H1 (cell line): Measurements from ENCODE around the gene APOBR. TPM values are rescaled to one million over a fixed set of nuclear protein-coding genes. Genes with fewer than 3 reads are reported as not detected.

Experiments used
- CBX5 ChIP-seq: fragments of 300-800, 300-1000 bp; sonication (generic); IDR thresholded peaks from 2 replicates; pipeline ENCODE4 v1.7.1; 2016; ENCODE audit warnings: antibody characterized with exemption, low read length, low read depth
- GABPA ChIP-seq: IDR thresholded peaks from 2 replicates; pipeline ENCODE4 v1.6.1; 2011; ENCODE audit warnings: mild to moderate bottlenecking, low read length, moderate library complexity, borderline replicate concordance; ENCODE audit not compliant: insufficient read depth
- POLR2A ChIP-seq, 2 experiments: IDR thresholded peaks; 1 replicate in 1 of 2; 2 replicates in 1 of 2; pipeline ENCODE4 v1.6.1; 2011; ENCODE audit warnings: low read depth in 2 of 2, low read length in 2 of 2, mild to moderate bottlenecking in 2 of 2; ENCODE audit errors: control extremely low read depth in 1 of 2
- RXRA ChIP-seq: IDR thresholded peaks from 2 replicates; pipeline ENCODE4 v1.6.1; 2011; ENCODE audit warnings: low read depth, mild to moderate bottlenecking, low read length, moderate library complexity; ENCODE audit not compliant: insufficient read depth
- SAP30 ChIP-seq: fragments of 300-600 bp; sonication (generic); IDR thresholded peaks from 2 replicates; pipeline ENCODE4 v1.7.1; 2012; ENCODE audit warnings: low read length, moderate library complexity, mild to moderate bottlenecking, inconsistent platforms; ENCODE audit not compliant: insufficient read depth, insufficient replicate concordance
- SP4 ChIP-seq: IDR thresholded peaks from 2 replicates; pipeline ENCODE4 v1.6.1; 2012; ENCODE audit warnings: low read length, inconsistent platforms
- polyA plus RNA-seq, 7 experiments: library from polyadenylated mRNA; depleted of rRNA in 3 of 7; stranded (reverse) in 5 of 7; unstranded in 2 of 7; fragments of >200 nt in 5 of 7; fragments of 200-250 nt in 2 of 7; gene quantifications; 1 replicate in 5 of 7; 2 replicates in 1 of 7; 4 replicates in 1 of 7; pipeline versions ENCODE4 v1.2.1 to v1.2.3, GENCODE V29; 2011 to 2013; ENCODE audit warnings: missing spikeins in 2 of 7, mixed read lengths in 2 of 7
- total RNA-seq: library from RNA; stranded (reverse); fragmentation: NEBNext Ultra II Directional; extraction: Animal tissue kit (Norgen Biotek cat#: 25700); gene quantifications from 2 replicates; pipeline ENCODE4 v1.2.1, GENCODE V29; 2021
- TF ChIP-seq, protein P1 (sequence below): fragments of 300-600 bp; sonication (generic); IDR thresholded peaks from 2 replicates; pipeline ENCODE4 v1.7.1; 2012; ENCODE audit warnings: low read length, moderate library complexity, mild to moderate bottlenecking, inconsistent platforms; ENCODE audit not compliant: insufficient replicate concordance
- TF ChIP-seq, protein P2 (sequence below): IDR thresholded peaks from 2 replicates; pipeline ENCODE4 v1.6.1; 2012; ENCODE audit warnings: low read length, inconsistent platforms

APOBR gene
- total and polyA plus RNA-seq, 2 of the 8 experiments (the other 6 are each of a cell fraction or from before 2014, with no cell fraction given), result not detected

DNA sequence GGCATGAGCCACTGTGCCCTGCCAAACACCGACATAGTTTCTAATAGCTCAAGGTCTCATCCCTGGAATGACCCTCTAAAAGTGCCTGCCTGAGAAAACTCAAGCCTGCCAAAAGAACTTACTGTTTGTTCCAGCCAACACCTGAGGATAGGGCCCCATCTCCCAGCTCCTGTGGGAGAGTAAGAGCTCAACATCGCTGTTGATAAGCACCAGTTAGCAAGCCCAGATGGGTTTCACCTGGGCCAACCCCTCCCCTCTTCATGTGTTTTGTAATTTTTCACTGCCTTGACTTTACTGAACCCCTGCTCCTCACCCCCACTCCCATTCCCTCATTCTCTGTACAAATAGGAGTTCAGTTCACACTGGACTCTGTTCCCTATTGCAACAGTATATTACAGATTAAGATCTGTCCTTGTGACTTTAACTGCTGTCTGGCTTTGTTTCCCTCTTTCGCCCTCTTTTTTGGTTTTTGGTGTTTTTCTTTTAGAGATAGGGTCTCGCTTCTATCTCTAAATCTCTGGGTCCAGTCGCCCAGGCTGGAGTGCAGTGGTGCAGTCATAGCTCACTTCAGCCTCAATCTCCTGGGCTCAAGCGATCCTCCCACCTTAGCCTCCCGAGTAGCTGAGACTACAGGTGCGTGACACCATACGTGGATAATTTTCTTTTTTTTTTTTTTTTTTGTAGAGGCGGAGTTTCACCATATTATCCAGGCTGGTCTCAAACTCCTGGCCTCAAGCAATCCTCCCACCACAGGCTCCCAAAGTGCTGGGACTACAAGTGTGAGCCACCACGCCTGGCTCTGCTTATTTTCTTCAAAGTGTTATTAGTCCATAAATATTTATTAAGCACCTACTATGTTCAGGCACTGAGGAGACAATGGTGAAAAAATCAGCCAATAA, 32.0 kb downstream of the APOBR start (continued):
- TF ChIP-seq, protein P1, sequence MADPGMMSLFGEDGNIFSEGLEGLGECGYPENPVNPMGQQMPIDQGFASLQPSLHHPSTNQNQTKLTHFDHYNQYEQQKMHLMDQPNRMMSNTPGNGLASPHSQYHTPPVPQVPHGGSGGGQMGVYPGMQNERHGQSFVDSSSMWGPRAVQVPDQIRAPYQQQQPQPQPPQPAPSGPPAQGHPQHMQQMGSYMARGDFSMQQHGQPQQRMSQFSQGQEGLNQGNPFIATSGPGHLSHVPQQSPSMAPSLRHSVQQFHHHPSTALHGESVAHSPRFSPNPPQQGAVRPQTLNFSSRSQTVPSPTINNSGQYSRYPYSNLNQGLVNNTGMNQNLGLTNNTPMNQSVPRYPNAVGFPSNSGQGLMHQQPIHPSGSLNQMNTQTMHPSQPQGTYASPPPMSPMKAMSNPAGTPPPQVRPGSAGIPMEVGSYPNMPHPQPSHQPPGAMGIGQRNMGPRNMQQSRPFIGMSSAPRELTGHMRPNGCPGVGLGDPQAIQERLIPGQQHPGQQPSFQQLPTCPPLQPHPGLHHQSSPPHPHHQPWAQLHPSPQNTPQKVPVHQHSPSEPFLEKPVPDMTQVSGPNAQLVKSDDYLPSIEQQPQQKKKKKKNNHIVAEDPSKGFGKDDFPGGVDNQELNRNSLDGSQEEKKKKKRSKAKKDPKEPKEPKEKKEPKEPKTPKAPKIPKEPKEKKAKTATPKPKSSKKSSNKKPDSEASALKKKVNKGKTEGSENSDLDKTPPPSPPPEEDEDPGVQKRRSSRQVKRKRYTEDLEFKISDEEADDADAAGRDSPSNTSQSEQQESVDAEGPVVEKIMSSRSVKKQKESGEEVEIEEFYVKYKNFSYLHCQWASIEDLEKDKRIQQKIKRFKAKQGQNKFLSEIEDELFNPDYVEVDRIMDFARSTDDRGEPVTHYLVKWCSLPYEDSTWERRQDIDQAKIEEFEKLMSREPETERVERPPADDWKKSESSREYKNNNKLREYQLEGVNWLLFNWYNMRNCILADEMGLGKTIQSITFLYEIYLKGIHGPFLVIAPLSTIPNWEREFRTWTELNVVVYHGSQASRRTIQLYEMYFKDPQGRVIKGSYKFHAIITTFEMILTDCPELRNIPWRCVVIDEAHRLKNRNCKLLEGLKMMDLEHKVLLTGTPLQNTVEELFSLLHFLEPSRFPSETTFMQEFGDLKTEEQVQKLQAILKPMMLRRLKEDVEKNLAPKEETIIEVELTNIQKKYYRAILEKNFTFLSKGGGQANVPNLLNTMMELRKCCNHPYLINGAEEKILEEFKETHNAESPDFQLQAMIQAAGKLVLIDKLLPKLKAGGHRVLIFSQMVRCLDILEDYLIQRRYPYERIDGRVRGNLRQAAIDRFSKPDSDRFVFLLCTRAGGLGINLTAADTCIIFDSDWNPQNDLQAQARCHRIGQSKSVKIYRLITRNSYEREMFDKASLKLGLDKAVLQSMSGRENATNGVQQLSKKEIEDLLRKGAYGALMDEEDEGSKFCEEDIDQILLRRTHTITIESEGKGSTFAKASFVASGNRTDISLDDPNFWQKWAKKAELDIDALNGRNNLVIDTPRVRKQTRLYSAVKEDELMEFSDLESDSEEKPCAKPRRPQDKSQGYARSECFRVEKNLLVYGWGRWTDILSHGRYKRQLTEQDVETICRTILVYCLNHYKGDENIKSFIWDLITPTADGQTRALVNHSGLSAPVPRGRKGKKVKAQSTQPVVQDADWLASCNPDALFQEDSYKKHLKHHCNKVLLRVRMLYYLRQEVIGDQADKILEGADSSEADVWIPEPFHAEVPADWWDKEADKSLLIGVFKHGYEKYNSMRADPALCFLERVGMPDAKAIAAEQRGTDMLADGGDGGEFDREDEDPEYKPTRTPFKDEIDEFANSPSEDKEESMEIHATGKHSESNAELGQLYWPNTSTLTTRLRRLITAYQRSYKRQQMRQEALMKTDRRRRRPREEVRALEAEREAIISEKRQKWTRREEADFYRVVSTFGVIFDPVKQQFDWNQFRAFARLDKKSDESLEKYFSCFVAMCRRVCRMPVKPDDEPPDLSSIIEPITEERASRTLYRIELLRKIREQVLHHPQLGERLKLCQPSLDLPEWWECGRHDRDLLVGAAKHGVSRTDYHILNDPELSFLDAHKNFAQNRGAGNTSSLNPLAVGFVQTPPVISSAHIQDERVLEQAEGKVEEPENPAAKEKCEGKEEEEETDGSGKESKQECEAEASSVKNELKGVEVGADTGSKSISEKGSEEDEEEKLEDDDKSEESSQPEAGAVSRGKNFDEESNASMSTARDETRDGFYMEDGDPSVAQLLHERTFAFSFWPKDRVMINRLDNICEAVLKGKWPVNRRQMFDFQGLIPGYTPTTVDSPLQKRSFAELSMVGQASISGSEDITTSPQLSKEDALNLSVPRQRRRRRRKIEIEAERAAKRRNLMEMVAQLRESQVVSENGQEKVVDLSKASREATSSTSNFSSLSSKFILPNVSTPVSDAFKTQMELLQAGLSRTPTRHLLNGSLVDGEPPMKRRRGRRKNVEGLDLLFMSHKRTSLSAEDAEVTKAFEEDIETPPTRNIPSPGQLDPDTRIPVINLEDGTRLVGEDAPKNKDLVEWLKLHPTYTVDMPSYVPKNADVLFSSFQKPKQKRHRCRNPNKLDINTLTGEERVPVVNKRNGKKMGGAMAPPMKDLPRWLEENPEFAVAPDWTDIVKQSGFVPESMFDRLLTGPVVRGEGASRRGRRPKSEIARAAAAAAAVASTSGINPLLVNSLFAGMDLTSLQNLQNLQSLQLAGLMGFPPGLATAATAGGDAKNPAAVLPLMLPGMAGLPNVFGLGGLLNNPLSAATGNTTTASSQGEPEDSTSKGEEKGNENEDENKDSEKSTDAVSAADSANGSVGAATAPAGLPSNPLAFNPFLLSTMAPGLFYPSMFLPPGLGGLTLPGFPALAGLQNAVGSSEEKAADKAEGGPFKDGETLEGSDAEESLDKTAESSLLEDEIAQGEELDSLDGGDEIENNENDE, result no peak
- TF ChIP-seq RXRA (no peak), SAP30 (no peak), SP4 (no peak), GABPA (no peak), CBX5 (no peak), POLR2A (IDR thresholded peaks at IDR 0.05; ENCODE audit: control extremely low read depth in 1 of 2, low read depth in 2 of 2, low read length in 2 of 2) (no peak)
- TF ChIP-seq, protein P2, sequence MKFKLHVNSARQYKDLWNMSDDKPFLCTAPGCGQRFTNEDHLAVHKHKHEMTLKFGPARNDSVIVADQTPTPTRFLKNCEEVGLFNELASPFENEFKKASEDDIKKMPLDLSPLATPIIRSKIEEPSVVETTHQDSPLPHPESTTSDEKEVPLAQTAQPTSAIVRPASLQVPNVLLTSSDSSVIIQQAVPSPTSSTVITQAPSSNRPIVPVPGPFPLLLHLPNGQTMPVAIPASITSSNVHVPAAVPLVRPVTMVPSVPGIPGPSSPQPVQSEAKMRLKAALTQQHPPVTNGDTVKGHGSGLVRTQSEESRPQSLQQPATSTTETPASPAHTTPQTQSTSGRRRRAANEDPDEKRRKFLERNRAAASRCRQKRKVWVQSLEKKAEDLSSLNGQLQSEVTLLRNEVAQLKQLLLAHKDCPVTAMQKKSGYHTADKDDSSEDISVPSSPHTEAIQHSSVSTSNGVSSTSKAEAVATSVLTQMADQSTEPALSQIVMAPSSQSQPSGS, result no peak
